Measurements from ENCODE around the gene HIRA.
"Not testable (repeated sequence)": the region's sequence is repeated elsewhere in the genome, so short reads cannot be mapped to it uniquely, and the experiment has no call there.

Gene HIRA

GRCh38 chr22:19377565-19378343, 53.8 kb downstream of the HIRA start:
- DNase-seq = no peak

- DNase-seq = no peak
Measured at GRCh38 chr22:19376971-19377370, 54.6 kb downstream of the HIRA start.

- no peak for DNase-seq
Measured at GRCh38 chr22:19376247-19376646, 55.3 kb downstream of the HIRA start.

- DNase-seq = no peak
Measured at GRCh38 chr22:19375435-19375834, 56.1 kb downstream of the HIRA start.

- DNase-seq = no peak
Measured at GRCh38 chr22:19374410-19374809, 57.1 kb downstream of the HIRA start.

- no peak for DNase-seq
Measured at GRCh38 chr22:19373450-19373849, 58.1 kb downstream of the HIRA start.

GRCh38 chr22:19371893-19372292, 59.6 kb downstream of the HIRA start:
- no peak for DNase-seq

GRCh38 chr22:19368876-19369275, 62.7 kb downstream of the HIRA start:
- no peak for DNase-seq

- DNase-seq = no peak
Measured at GRCh38 chr22:19367763-19368367, 63.7 kb downstream of the HIRA start.

GRCh38 chr22:19363541-19363940, 68.0 kb downstream of the HIRA start:
- DNase-seq = not testable (repeated sequence)

GRCh38 chr22:19361501-19362103, 69.9 kb downstream of the HIRA start:
- no peak for DNase-seq

GRCh38 chr22:19360862-19361261, 70.7 kb downstream of the HIRA start:
- no peak for DNase-seq

GRCh38 chr22:19360300-19360792, 71.2 kb downstream of the HIRA start:
- DNase-seq = no peak

- no peak for DNase-seq
Measured at GRCh38 chr22:19359554-19360299, 71.8 kb downstream of the HIRA start.

GRCh38 chr22:19358703-19359553, 72.6 kb downstream of the HIRA start:
- no peak for DNase-seq

- no peak for DNase-seq
Measured at GRCh38 chr22:19358195-19358594, 73.3 kb downstream of the HIRA start.

GRCh38 chr22:19357270-19358105, 74.0 kb downstream of the HIRA start:
- DNase-seq = no peak

GRCh38 chr22:19356708-19357269, 74.7 kb downstream of the HIRA start:
- DNase-seq = no peak

- DNase-seq = no peak
Measured at GRCh38 chr22:19355413-19356157, 75.9 kb downstream of the HIRA start.

GRCh38 chr22:19354201-19354600, 77.3 kb downstream of the HIRA start:
- DNase-seq = no peak

All from right hindlimb (tissue), 1 donor.